Naive thymus-derived CD4-positive, alpha-beta T cell (primary cell): ENCODE data around the gene AGTR1. TPM values are rescaled to one million over a fixed set of nuclear protein-coding genes. Genes with fewer than 3 reads are reported as not detected.

Experiments used
- ATAC-seq: fragments of 150-1000 bp; cut with Tn5 transposase; 2 replicates; pipeline ENCODE4 v1.10.0; 2021; ENCODE audit warnings: mild to moderate bottlenecking, moderate library complexity
- CTCF ChIA-PET: fragments of 350-600 bp; sonication (Branson Sonifier 250); formaldehyde crosslinking; loops from one replicate; lab custom pipeline; 2021; ENCODE audit warnings: antibody characterized with exemption; lab: Charles Lee
- POLR2A ChIA-PET: fragments of 350-600 bp; sonication (Branson Sonifier 250); formaldehyde crosslinking; loops from one replicate; lab custom pipeline; 2021; ENCODE audit warnings: antibody characterized with exemption, inconsistent platforms; lab: Charles Lee
- DNase-seq, 9 donors: peaks; one replicate each; pipeline versions ENCODE4 v3.0.0 to v3.0.0-alpha.2; 2020 to 2022; ENCODE audit warnings: mixed read lengths in 1 of 9
- H3K27ac ChIP-seq: one replicate; pipeline ENCODE4 v1.7.0; 2013; ENCODE audit warnings: mild to moderate bottlenecking, low read depth, low read length, moderate library complexity
- H3K27me3 ChIP-seq, 2 donors: one replicate each; pipeline ENCODE4 v1.7.0; 2013; ENCODE audit warnings: low read length in 2 of 2, mild to moderate bottlenecking in 2 of 2, moderate library complexity in 2 of 2; ENCODE audit not compliant: control insufficient read depth in 2 of 2, insufficient read depth in 2 of 2
- H3K36me3 ChIP-seq, 3 experiments: 1 replicate in 2 of 3; 2 replicates in 1 of 3; pipeline ENCODE4 v1.7.0; 2013; ENCODE audit warnings: low read length in 3 of 3, mild to moderate bottlenecking in 3 of 3, moderate library complexity in 1 of 3; ENCODE audit not compliant: insufficient read depth in 3 of 3, control insufficient read depth in 2 of 3
- H3K4me1 ChIP-seq, 2 donors: one replicate each; pipeline ENCODE4 v1.7.0; 2013; ENCODE audit warnings: low read length in 2 of 2, mild to moderate bottlenecking in 2 of 2, moderate library complexity in 1 of 2; ENCODE audit not compliant: control insufficient read depth in 2 of 2, insufficient read depth in 2 of 2
- H3K4me3 ChIP-seq: 2 replicates; pipeline ENCODE4 v1.7.0; 2013; ENCODE audit warnings: mild to moderate bottlenecking, low read length
- H3K9me3 ChIP-seq, 3 experiments: 1 replicate in 2 of 3; 2 replicates in 1 of 3; pipeline ENCODE4 v1.7.0; 2013; ENCODE audit warnings: low read length in 3 of 3; ENCODE audit not compliant: control insufficient read depth in 2 of 3
- H3K27ac Mint-ChIP-seq, 9 donors: one replicate each; pipeline ENCODE4 v1.8.0; 2020 to 2022; ENCODE audit warnings: mixed read lengths in 9 of 9, mild to moderate bottlenecking in 8 of 9, moderate library complexity in 5 of 9, inconsistent platforms in 2 of 9
- H3K27me3 Mint-ChIP-seq, 5 donors: one replicate each; pipeline ENCODE4 v1.8.0; 2021 to 2022; ENCODE audit warnings: mixed read lengths in 5 of 5, mild to moderate bottlenecking in 1 of 5
- H3K36me3 Mint-ChIP-seq, 5 donors: one replicate each; pipeline ENCODE4 v1.8.0; 2020 to 2022; ENCODE audit warnings: mixed read lengths in 5 of 5, mild to moderate bottlenecking in 3 of 5, inconsistent platforms in 1 of 5
- H3K4me1 Mint-ChIP-seq, 7 donors: one replicate each; pipeline ENCODE4 v1.8.0; 2020 to 2022; ENCODE audit warnings: mixed read lengths in 7 of 7, mild to moderate bottlenecking in 3 of 7, inconsistent platforms in 1 of 7
- H3K4me3 Mint-ChIP-seq, 10 donors: one replicate each; pipeline ENCODE4 v1.8.0; 2020 to 2022; ENCODE audit warnings: mild to moderate bottlenecking in 10 of 10, mixed read lengths in 10 of 10, moderate library complexity in 6 of 10, inconsistent platforms in 2 of 10
- H3K9me3 Mint-ChIP-seq, 11 donors: one replicate each; pipeline ENCODE4 v1.8.0; 2020 to 2022; ENCODE audit warnings: mixed read lengths in 11 of 11, mild to moderate bottlenecking in 4 of 11, inconsistent platforms in 1 of 11, moderate library complexity in 1 of 11
- intact Hi-C, 2 donors: fragments of 100-400 bp; cut with micrococcal nuclease; formaldehyde crosslinking; loops; one replicate each; pipeline ENCODE4 v1.15.1; 2023
- polyA plus RNA-seq, 2 donors: library from polyadenylated mRNA; unstranded; fragments of 300-500 nt; fragmentation: Illumina TruSeq; gene quantifications; one replicate each; pipeline ENCODE4 v1.2.3, GENCODE V29; 2021
- total RNA-seq, 6 experiments: library from RNA in 5 of 6; stranded (reverse) in 5 of 6; gene quantifications; 1 replicate in 5 of 6; 2 replicates in 1 of 6; pipeline ENCODE4 v1.2.3 and lab custom pipeline; 2021 to 2026

The AGTR1 gene
- total and polyA plus RNA-seq, 7 experiments from 2014 or later: not detected

DNA sequence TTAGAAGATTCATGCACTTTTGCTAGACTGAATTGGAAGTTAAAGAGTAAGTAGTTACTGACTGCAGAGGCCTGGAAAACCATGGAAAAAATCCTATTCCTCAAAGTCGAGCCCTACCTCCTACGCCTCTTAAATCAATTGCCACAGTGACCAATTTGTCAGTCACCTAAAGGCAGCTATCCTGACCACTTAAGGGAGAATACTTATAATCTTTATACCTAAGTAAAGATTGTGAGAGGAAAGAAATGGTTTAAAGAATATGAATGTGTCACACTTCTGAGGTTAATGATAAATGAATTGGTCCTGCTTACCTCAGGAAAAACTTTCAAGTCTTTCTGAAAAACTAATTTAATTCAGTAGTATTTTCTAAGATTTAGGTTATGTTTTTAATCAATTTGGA lies 42.6 kb downstream of the AGTR1 start:
- Histone ChIP-seq H3K9me3 (no peaks in the 10 kb centered on the region), H3K4me3 (no peak overlapping the region), H3K4me1 (no peaks in the 10 kb centered on the region), H3K27ac (no peak overlapping the region), H3K36me3 (no peaks in the 10 kb centered on the region), H3K27me3 (no peaks in the 10 kb centered on the region)
- no peaks in the 10 kb centered on the region for H3K4me1 Mint-ChIP-seq
- no peaks in the 10 kb centered on the region for H3K9me3 Mint-ChIP-seq
- intact Hi-C loops: no loop called here
- POLR2A ChIA-PET: no interaction called here
- no peaks in the 10 kb centered on the region for H3K27me3 Mint-ChIP-seq
- no peak overlapping the region for H3K27ac Mint-ChIP-seq
- no peaks in the 10 kb centered on the region for H3K36me3 Mint-ChIP-seq
- no peak for ATAC-seq
- CTCF ChIA-PET: no interaction called here
- H3K4me3 Mint-ChIP-seq: no peak overlapping the region
- no peak for DNase-seq

- H3K4me1 Mint-ChIP-seq: no peaks in the 10 kb centered on the region
- ATAC-seq (no peak), DNase-seq (no peak)
- no peaks in the 10 kb centered on the region for H3K4me1 ChIP-seq
- no peaks in the 10 kb centered on the region for H3K27me3 ChIP-seq
- no peak overlapping the region for H3K4me3 ChIP-seq
- no peaks in the 10 kb centered on the region for H3K36me3 Mint-ChIP-seq
- POLR2A ChIA-PET: no interaction called here
- H3K4me3 Mint-ChIP-seq: no peak overlapping the region
- H3K27ac Mint-ChIP-seq: no peak overlapping the region
- no peaks in the 10 kb centered on the region for H3K9me3 ChIP-seq
- no peaks in the 10 kb centered on the region for H3K36me3 ChIP-seq
- no peaks in the 10 kb centered on the region for H3K9me3 Mint-ChIP-seq
- intact Hi-C loops: no loop called here
- no peak overlapping the region for H3K27ac ChIP-seq
- CTCF ChIA-PET: no interaction called here
- no peaks in the 10 kb centered on the region for H3K27me3 Mint-ChIP-seq
Observed at GRCh38 chr3:148741219-148741618, 43.5 kb downstream of the AGTR1 start.

GRCh38 chr3:148742118-148742517 lies 44.4 kb downstream of the AGTR1 start:
- DNase-seq (no peak), ATAC-seq (no peak)
- no peaks in the 10 kb centered on the region for H3K27me3 ChIP-seq
- no peaks in the 10 kb centered on the region for H3K9me3 ChIP-seq
- no peak overlapping the region for H3K27ac ChIP-seq
- ChIA-PET CTCF (no interaction called here), POLR2A (no interaction called here)
- peaks cover 0 to under 1% (median 0%) of the 10 kb centered on the region in 5 donors for H3K27me3 Mint-ChIP-seq
- no peaks in the 10 kb centered on the region for H3K4me1 ChIP-seq
- H3K36me3 Mint-ChIP-seq: no peaks in the 10 kb centered on the region
- no peaks in the 10 kb centered on the region for H3K36me3 ChIP-seq
- no peak overlapping the region for H3K4me3 Mint-ChIP-seq
- peaks cover 0 to 2% (median 0%) of the 10 kb centered on the region in 11 donors for H3K9me3 Mint-ChIP-seq
- no peaks in the 10 kb centered on the region for H3K4me1 Mint-ChIP-seq
- intact Hi-C loops: no loop called here
- no peak overlapping the region for H3K4me3 ChIP-seq
- H3K27ac Mint-ChIP-seq: no peak overlapping the region

DNA sequence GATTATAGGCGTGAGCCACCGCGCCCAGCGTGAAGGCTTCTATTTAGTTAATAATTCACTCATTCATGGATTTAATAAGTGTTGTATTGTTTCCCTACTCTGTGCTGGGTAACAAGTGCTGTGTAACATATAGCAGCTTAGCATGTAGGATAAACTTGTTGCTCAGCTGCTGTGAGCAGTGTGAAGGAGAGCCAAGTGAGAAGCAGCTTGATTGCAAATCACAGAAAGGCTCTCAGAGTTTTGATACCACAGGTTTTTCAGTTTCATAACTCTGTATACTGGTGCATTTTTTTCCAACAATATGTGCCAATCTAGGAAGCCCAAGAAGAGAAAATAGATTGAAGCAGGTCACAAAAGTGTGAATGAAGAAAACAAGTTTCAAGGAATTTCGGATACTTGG lies 48.4 kb downstream of the AGTR1 start:
- intact Hi-C loops: no loop called here
- H3K36me3 Mint-ChIP-seq: no peaks in the 10 kb centered on the region

DNA sequence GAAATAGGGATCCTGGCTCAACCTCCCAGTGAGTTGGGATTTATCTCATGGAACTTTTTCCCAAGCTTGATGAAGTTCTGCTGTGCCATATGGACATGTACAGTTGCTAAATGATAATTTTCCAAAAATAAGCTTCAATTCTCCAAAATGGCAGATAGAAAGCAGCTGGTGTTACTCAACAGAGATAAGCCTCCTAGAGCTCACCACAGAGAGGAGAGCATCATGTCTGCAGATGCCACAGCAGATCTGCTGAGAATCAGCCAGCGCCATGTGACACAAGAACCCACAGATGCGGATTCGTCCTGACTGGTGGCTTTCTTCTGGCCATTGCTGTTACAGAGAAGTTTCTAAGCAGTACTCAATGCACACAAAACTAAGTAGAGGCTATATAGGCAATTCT lies 50.6 kb downstream of the AGTR1 start:
- H3K27me3 ChIP-seq: no peaks in the 10 kb centered on the region
- ATAC-seq (peak; percentile 74), DNase-seq (no peak)
- intact Hi-C loops: no loop called here
- no peak overlapping the region for H3K4me3 ChIP-seq
- Mint-ChIP-seq H3K4me3 (no peak overlapping the region), H3K27ac (no peak overlapping the region), H3K9me3 (peaks cover 0 to 4% (median 0%) of the 10 kb centered on the region in 11 donors), H3K4me1 (no peaks in the 10 kb centered on the region), H3K27me3 (peaks cover 0 to 5% (median 0%) of the 10 kb centered on the region in 5 donors), H3K36me3 (no peaks in the 10 kb centered on the region)
- no peaks in the 10 kb centered on the region for H3K4me1 ChIP-seq
- no peak overlapping the region for H3K27ac ChIP-seq
- ChIA-PET POLR2A (no interaction called here), CTCF (no interaction called here)
- H3K36me3 ChIP-seq: no peaks in the 10 kb centered on the region
- no peaks in the 10 kb centered on the region for H3K9me3 ChIP-seq

More for the DNA sequence above, 48.4 kb downstream of the AGTR1 start:
- Mint-ChIP-seq H3K27ac (no peak overlapping the region), H3K9me3 (peaks cover 0 to 2% (median 0%) of the 10 kb centered on the region in 11 donors), H3K27me3 (peaks cover 0 to 5% (median 0%) of the 10 kb centered on the region in 5 donors), H3K4me1 (no peaks in the 10 kb centered on the region), H3K4me3 (no peak overlapping the region)
- H3K27ac ChIP-seq: no peak overlapping the region
- no peaks in the 10 kb centered on the region for H3K36me3 ChIP-seq
- DNase-seq: no peak
- no peaks in the 10 kb centered on the region for H3K27me3 ChIP-seq
- POLR2A ChIA-PET: no interaction called here
- no peaks in the 10 kb centered on the region for H3K9me3 ChIP-seq
- CTCF ChIA-PET: no interaction called here
- no peak for ATAC-seq
- no peak overlapping the region for H3K4me3 ChIP-seq
- H3K4me1 ChIP-seq: no peaks in the 10 kb centered on the region

DNA sequence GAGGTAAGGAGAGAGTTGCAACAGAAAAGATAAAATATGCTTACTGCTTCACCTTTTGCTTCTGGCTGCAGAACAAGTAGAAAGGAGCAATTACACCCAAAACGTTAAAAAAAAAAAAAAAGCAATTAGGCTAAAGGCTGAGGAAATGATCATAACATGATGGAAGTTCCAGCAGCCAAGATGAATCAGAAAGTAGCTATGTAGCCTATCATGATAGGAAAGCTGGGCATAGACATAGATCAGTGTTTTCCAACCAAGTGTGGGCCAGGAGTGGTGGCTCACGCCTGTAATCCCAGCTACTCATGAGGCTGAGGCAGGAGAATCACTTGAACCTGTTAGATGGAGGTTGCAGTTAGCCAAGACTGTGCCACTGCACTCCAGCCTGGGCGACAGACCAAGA lies 52.6 kb downstream of the AGTR1 start:
- no peak overlapping the region for H3K4me3 Mint-ChIP-seq
- Histone ChIP-seq H3K9me3 (no peaks in the 10 kb centered on the region), H3K4me1 (no peaks in the 10 kb centered on the region), H3K27me3 (no peaks in the 10 kb centered on the region), H3K27ac (no peak overlapping the region), H3K4me3 (no peak overlapping the region), H3K36me3 (no peaks in the 10 kb centered on the region)
- H3K4me1 Mint-ChIP-seq: no peaks in the 10 kb centered on the region
- no peaks in the 10 kb centered on the region for H3K36me3 Mint-ChIP-seq
- POLR2A ChIA-PET: no interaction called here
- no peak for ATAC-seq
- peaks cover 0 to 5% (median 0%) of the 10 kb centered on the region in 5 donors for H3K27me3 Mint-ChIP-seq
- no peak overlapping the region for H3K27ac Mint-ChIP-seq
- peaks cover 0 to 7% (median 0%) of the 10 kb centered on the region in 11 donors for H3K9me3 Mint-ChIP-seq
- no peak for DNase-seq
- intact Hi-C loops: no loop called here
- CTCF ChIA-PET: interaction anchor here (0.6 kb wide), 1 partner anchor 1781 kb away, joined by 6 read pairs; no protein-coding TSS in a partner anchor

- Histone ChIP-seq H3K9me3 (no peaks in the 10 kb centered on the region), H3K36me3 (no peaks in the 10 kb centered on the region), H3K4me1 (no peaks in the 10 kb centered on the region), H3K27ac (no peak overlapping the region), H3K27me3 (no peaks in the 10 kb centered on the region), H3K4me3 (no peak overlapping the region)
- intact Hi-C loops: no loop called here
- Mint-ChIP-seq H3K9me3 (peaks cover 0 to 7% (median 0%) of the 10 kb centered on the region in 11 donors), H3K36me3 (no peaks in the 10 kb centered on the region), H3K4me3 (no peak overlapping the region), H3K27ac (no peak overlapping the region), H3K4me1 (no peaks in the 10 kb centered on the region), H3K27me3 (peaks cover 0 to 5% (median 0%) of the 10 kb centered on the region in 5 donors)
- POLR2A ChIA-PET: no interaction called here
- no peak for ATAC-seq
- DNase-seq: no peak
- CTCF ChIA-PET: no interaction called here
Observed at GRCh38 chr3:148751461-148751860, 53.8 kb downstream of the AGTR1 start.
